Measurements from ENCODE around the gene RPGRIP1L.

RPGRIP1L gene

DNA sequence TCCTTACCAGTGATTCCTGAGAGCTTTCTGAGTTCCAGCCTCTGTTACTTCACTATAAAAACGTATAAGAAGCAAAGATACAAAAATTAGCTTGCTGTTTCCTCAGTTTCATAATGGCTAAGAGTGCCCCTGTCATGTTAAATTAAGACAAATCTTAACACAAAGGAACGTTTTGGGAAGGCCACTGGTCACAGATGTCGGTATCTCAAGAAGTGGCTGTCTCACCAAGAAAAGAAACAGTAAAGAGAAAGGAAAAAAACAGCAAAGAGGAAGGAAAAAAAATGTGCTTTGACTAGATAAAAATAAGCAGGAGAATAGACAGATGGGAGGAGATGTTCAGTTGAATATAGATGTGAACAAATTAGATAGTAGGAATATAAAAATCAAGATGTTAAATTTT, 105.9 kb downstream of the RPGRIP1L start:
- Histone ChIP-seq H4K91ac (ENCODE audit: low read depth, low read length) (no peak overlapping the region), H3K79me1 (ENCODE audit: low read length) (no peaks in the 10 kb centered on the region), H3K79me2 (ENCODE audit: control insufficient read depth, insufficient read depth, low read length, poor library complexity) (no peaks in the 10 kb centered on the region), H2AFZ (ENCODE audit: insufficient read depth, low read length, poor library complexity) (no peak overlapping the region), H2BK5ac (ENCODE audit: low read depth, low read length, poor library complexity) (no peak overlapping the region), H3K4me3 (ENCODE audit: low read depth, low read length) (no peak overlapping the region), H4K12ac (ENCODE audit: low read depth, low read length) (no peak overlapping the region), H3K4ac (ENCODE audit: low read depth, low read length) (no peak overlapping the region), H3K9ac (ENCODE audit: low read length) (no peak overlapping the region), H2BK12ac (ENCODE audit: low read length) (no peak overlapping the region), H3K4me2 (ENCODE audit: low read length) (no peak overlapping the region), H3K23ac (ENCODE audit: low read length) (no peak overlapping the region), H3K36me3 (ENCODE audit: control insufficient read depth in 1 of 2, insufficient read depth in 2 of 2, low read length in 2 of 2) (no peaks in the 10 kb centered on the region), H3K27ac (ENCODE audit: low read depth, low read length) (no peak overlapping the region), H2BK120ac (ENCODE audit: insufficient read depth, low read length, poor library complexity) (no peak overlapping the region), H2AK5ac (ENCODE audit: low read length) (no peak overlapping the region), H3K27me3 (ENCODE audit: insufficient read depth, low read length) (no peaks in the 10 kb centered on the region), H3K4me1 (ENCODE audit: control insufficient read depth in 1 of 2, insufficient read depth in 2 of 2, low read length in 2 of 2) (no peaks in the 10 kb centered on the region), H3K14ac (ENCODE audit: low read length) (no peak overlapping the region), H3K18ac (ENCODE audit: low read length) (no peak overlapping the region), H4K8ac (ENCODE audit: low read depth, low read length) (no peak overlapping the region), H3K9me3 (ENCODE audit: insufficient read depth, low read depth, low read length) (no peaks in the 10 kb centered on the region)
- no CpG with 5 or more reads among the region's 3 CpGs for WGBS (ENCODE audit: extremely low coverage, insufficient coverage, insufficient read length)
- no peak for DNase-seq

DNA sequence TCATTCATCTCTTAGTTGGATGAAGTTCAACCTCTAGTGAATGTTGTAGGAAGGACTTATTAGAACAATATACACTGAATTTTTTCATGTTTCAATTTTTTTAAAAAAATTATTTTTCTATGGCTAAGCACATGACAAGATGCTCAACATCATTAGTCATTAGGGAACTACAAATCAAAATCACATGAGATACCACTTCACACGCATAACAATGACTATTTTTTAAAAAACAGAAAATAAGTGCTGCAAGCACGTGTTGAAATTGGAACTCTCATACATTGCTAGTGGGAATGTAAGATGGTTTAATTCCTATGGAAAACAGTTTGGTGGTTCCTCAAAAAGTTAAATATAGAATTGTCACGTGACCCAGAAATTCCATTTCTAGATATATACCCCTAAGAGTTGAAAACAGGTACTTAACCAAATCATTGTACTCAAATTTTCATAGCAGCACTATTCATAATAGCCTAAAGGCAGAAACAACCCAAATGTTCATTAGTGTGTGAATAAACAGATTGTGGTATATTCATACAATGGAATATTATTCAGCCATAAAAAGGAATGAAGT, 115.5 kb downstream of the RPGRIP1L start:
- Histone ChIP-seq H3K4me3 (ENCODE audit: low read depth, low read length) (no peak overlapping the region), H3K27ac (ENCODE audit: low read depth, low read length) (no peak overlapping the region), H3K9ac (ENCODE audit: low read length) (no peak overlapping the region), H2AK5ac (ENCODE audit: low read length) (no peak overlapping the region), H2BK12ac (ENCODE audit: low read length) (no peak overlapping the region), H4K91ac (ENCODE audit: low read depth, low read length) (no peak overlapping the region), H2AFZ (ENCODE audit: insufficient read depth, low read length, poor library complexity) (no peak overlapping the region), H3K9me3 (ENCODE audit: insufficient read depth, low read depth, low read length) (no peaks in the 10 kb centered on the region), H3K23ac (ENCODE audit: low read length) (no peak overlapping the region), H3K79me1 (ENCODE audit: low read length) (no peaks in the 10 kb centered on the region), H3K27me3 (ENCODE audit: insufficient read depth, low read length) (no peaks in the 10 kb centered on the region), H3K36me3 (ENCODE audit: control insufficient read depth in 1 of 2, insufficient read depth in 2 of 2, low read length in 2 of 2) (no peaks in the 10 kb centered on the region), H3K4me1 (ENCODE audit: control insufficient read depth in 1 of 2, insufficient read depth in 2 of 2, low read length in 2 of 2) (no peaks in the 10 kb centered on the region), H4K8ac (ENCODE audit: low read depth, low read length) (no peak overlapping the region), H2BK120ac (ENCODE audit: insufficient read depth, low read length, poor library complexity) (no peak overlapping the region), H3K4me2 (ENCODE audit: low read length) (no peak overlapping the region), H4K12ac (ENCODE audit: low read depth, low read length) (no peak overlapping the region), H3K18ac (ENCODE audit: low read length) (no peak overlapping the region), H3K14ac (ENCODE audit: low read length) (no peak overlapping the region), H3K79me2 (ENCODE audit: control insufficient read depth, insufficient read depth, low read length, poor library complexity) (no peaks in the 10 kb centered on the region), H3K4ac (ENCODE audit: low read depth, low read length) (no peak overlapping the region), H2BK5ac (ENCODE audit: low read depth, low read length, poor library complexity) (no peak overlapping the region)
- WGBS (ENCODE audit: extremely low coverage, insufficient coverage, insufficient read length), result no CpG with 5 or more reads among the region's 3 CpGs
- no peak for DNase-seq

DNA sequence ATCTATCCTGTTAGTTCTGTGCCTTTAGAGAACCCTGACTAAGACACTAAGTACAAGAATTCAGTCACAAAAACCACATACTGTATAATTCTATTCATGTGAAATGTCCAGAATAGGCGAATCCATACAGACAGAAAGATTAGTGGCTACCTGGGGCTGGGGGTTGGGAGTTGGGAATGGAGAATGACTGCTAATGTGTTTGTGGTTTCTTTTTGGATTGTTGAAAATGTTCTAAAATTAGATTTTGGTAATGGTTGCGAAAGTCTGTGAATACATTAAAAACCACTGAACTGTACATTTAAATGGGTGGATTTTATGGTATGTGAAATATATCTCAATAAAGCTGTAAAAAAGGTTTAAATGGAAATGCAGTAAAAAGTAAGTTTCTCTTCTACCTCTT, 120.3 kb downstream of the RPGRIP1L start:
- Histone ChIP-seq H3K79me1 (ENCODE audit: low read length) (no peaks in the 10 kb centered on the region), H3K79me2 (ENCODE audit: control insufficient read depth, insufficient read depth, low read length, poor library complexity) (no peaks in the 10 kb centered on the region), H4K8ac (ENCODE audit: low read depth, low read length) (no peak overlapping the region), H3K9me3 (ENCODE audit: insufficient read depth, low read depth, low read length) (peaks cover 1% of the 10 kb centered on the region), H3K23ac (ENCODE audit: low read length) (no peak overlapping the region), H3K9ac (ENCODE audit: low read length) (no peak overlapping the region), H2AK5ac (ENCODE audit: low read length) (no peak overlapping the region), H3K4me1 (ENCODE audit: control insufficient read depth in 1 of 2, insufficient read depth in 2 of 2, low read length in 2 of 2) (no peaks in the 10 kb centered on the region), H3K27ac (ENCODE audit: low read depth, low read length) (no peak overlapping the region), H3K18ac (ENCODE audit: low read length) (no peak overlapping the region), H3K4me2 (ENCODE audit: low read length) (no peak overlapping the region), H2BK120ac (ENCODE audit: insufficient read depth, low read length, poor library complexity) (no peak overlapping the region), H4K91ac (ENCODE audit: low read depth, low read length) (no peak overlapping the region), H3K27me3 (ENCODE audit: insufficient read depth, low read length) (no peaks in the 10 kb centered on the region), H3K14ac (ENCODE audit: low read length) (no peak overlapping the region), H3K4me3 (ENCODE audit: low read depth, low read length) (no peak overlapping the region), H4K12ac (ENCODE audit: low read depth, low read length) (no peak overlapping the region), H3K4ac (ENCODE audit: low read depth, low read length) (no peak overlapping the region), H2BK12ac (ENCODE audit: low read length) (no peak overlapping the region), H2AFZ (ENCODE audit: insufficient read depth, low read length, poor library complexity) (no peak overlapping the region), H3K36me3 (ENCODE audit: control insufficient read depth in 1 of 2, insufficient read depth in 2 of 2, low read length in 2 of 2) (no peaks in the 10 kb centered on the region), H2BK5ac (ENCODE audit: low read depth, low read length, poor library complexity) (no peak overlapping the region)
- no CpG with 5 or more reads among the region's 2 CpGs for WGBS (ENCODE audit: extremely low coverage, insufficient coverage, insufficient read length)
- DNase-seq, result no peak

DNA sequence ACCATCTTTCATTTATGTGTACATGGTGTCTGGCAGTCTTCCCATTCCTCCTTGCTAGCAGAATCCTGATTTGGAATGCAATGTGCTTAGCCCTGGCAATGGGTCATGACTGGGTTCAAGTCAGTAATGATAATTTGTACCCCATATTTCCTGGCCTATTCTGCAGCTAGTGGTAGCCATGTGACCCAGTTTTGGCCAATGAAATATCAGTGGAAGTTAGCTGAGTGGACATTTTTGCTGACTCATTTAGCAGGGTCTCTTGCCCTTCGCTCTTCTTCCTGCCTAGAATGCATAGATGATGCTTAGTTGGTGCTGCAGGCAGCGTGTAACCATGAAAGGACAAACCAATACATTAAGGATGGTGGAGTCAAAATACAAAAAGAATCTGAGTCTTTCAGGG, 121.9 kb downstream of the RPGRIP1L start:
- DNase-seq, result no peak
- H3K4me3 ChIP-seq (ENCODE audit: low read depth, low read length), result no peak overlapping the region
- H2BK120ac ChIP-seq (ENCODE audit: insufficient read depth, low read length, poor library complexity), result no peak overlapping the region
- H2AFZ ChIP-seq (ENCODE audit: insufficient read depth, low read length, poor library complexity), result no peak overlapping the region
- no peak overlapping the region for H3K9ac ChIP-seq (ENCODE audit: low read length)
- no peak overlapping the region for H2BK12ac ChIP-seq (ENCODE audit: low read length)
- no peaks in the 10 kb centered on the region for H3K79me1 ChIP-seq (ENCODE audit: low read length)
- H3K4ac ChIP-seq (ENCODE audit: low read depth, low read length), result no peak overlapping the region
- no peak overlapping the region for H3K14ac ChIP-seq (ENCODE audit: low read length)
- no peak overlapping the region for H3K4me2 ChIP-seq (ENCODE audit: low read length)
- H4K8ac ChIP-seq (ENCODE audit: low read depth, low read length), result no peak overlapping the region
- no peaks in the 10 kb centered on the region for H3K36me3 ChIP-seq (ENCODE audit: control insufficient read depth in 1 of 2, insufficient read depth in 2 of 2, low read length in 2 of 2)
- no peak overlapping the region for H3K18ac ChIP-seq (ENCODE audit: low read length)
- peaks cover 1% of the 10 kb centered on the region for H3K9me3 ChIP-seq (ENCODE audit: insufficient read depth, low read depth, low read length)
- H3K27me3 ChIP-seq (ENCODE audit: insufficient read depth, low read length), result no peaks in the 10 kb centered on the region
- WGBS (ENCODE audit: extremely low coverage, insufficient coverage, insufficient read length), result no CpG with 5 or more reads among the region's 2 CpGs
- H2AK5ac ChIP-seq (ENCODE audit: low read length), result no peak overlapping the region
- no peaks in the 10 kb centered on the region for H3K4me1 ChIP-seq (ENCODE audit: control insufficient read depth in 1 of 2, insufficient read depth in 2 of 2, low read length in 2 of 2)
- H3K23ac ChIP-seq (ENCODE audit: low read length), result no peak overlapping the region
- H4K91ac ChIP-seq (ENCODE audit: low read depth, low read length), result no peak overlapping the region
- no peak overlapping the region for H2BK5ac ChIP-seq (ENCODE audit: low read depth, low read length, poor library complexity)
- H3K79me2 ChIP-seq (ENCODE audit: control insufficient read depth, insufficient read depth, low read length, poor library complexity), result no peaks in the 10 kb centered on the region
- no peak overlapping the region for H3K27ac ChIP-seq (ENCODE audit: low read depth, low read length)
- H4K12ac ChIP-seq (ENCODE audit: low read depth, low read length), result no peak overlapping the region
